ENCODE results near the gene HLA-DPB1. TPM values are rescaled to one million over a fixed set of nuclear protein-coding genes. Genes with fewer than 3 reads are reported as not detected.

Gene HLA-DPB1
- total and polyA plus RNA-seq, 9 of the 15 experiments (the other 6 are each of a cell fraction or from before 2014, with no cell fraction given): 0.07 to 1.2 (median 0.51) TPM

GRCh38 chr6:33124947-33125346 is 49.2 kb downstream of the HLA-DPB1 start:
- BruUV-seq (replicated peaks): no TSS peak
- TF ChIP-seq RBBP5 (IDR thresholded peaks at IDR 0.05; ENCODE audit: borderline replicate concordance, insufficient read depth, low read length, poor library complexity, severe bottlenecking): no peak
- TF ChIP-seq CHD7 (IDR thresholded peaks at IDR 0.05; ENCODE audit: low read depth, low read length): no peak
- TF ChIP-seq POLR2AphosphoS2 (IDR thresholded peaks at IDR 0.05; ENCODE audit: low read length): no peak
- TF ChIP-seq ELF4 (CRISPR knock-in tag; IDR thresholded peaks at IDR 0.05): no peak
- TF ChIP-seq SRSF9 (IDR thresholded peaks at IDR 0.05; ENCODE audit: borderline replicate concordance, low read depth, low read length): no peak
- TF ChIP-seq ZNF184 (CRISPR knock-in tag; IDR thresholded peaks at IDR 0.05): no peak
- TF ChIP-seq POLR2G (IDR thresholded peaks at IDR 0.05; ENCODE audit: low read depth, low read length): no peak
- no peak for TF ChIP-seq NFE2L1 (tag; IDR thresholded peaks at IDR 0.05; ENCODE audit: borderline replicate concordance, low read depth)
- no peak for TF ChIP-seq ZNF830 (CRISPR knock-in tag; IDR thresholded peaks at IDR 0.05)
- TF ChIP-seq MAZ (CRISPR knock-in tag; conservative IDR thresholded peaks at IDR 0.05 in 1 of 2, IDR thresholded peaks at IDR 0.05 in 1 of 2): no peak
- H4K20me1 ChIP-seq (replicated peaks; ENCODE audit: control insufficient read depth, insufficient read depth, low read length): no peaks in the 10 kb centered on the region
- H2AFZ ChIP-seq (ENCODE audit: low read depth, low read length): no peak overlapping the region
- no peak overlapping the region for H3K4me3 ChIP-seq
- no peaks in the 10 kb centered on the region for H3K9me1 ChIP-seq (ENCODE audit: control insufficient read depth, insufficient read depth, low read length)
- no peaks in the 10 kb centered on the region for H3K36me3 ChIP-seq (ENCODE audit: control insufficient read depth, insufficient read depth, low read length)
- DNase-seq (ENCODE audit: extremely low read depth in 1 of 4, low spot score in 3 of 4): no peak
- intact Hi-C loops (cut with micrococcal nuclease) (loop anchor here (10.0 kb wide), 1 partner anchor 300 kb away; the partner anchor contains the start of gene SYNGAP1), in situ Hi-C loops (cut with MboI) (no loop called here)
- H3K27me3 ChIP-seq (ENCODE audit: control insufficient read depth in 2 of 2, insufficient read depth in 2 of 2, low read length in 2 of 2): peaks cover 5 to 22% of the 10 kb centered on the region in 2 experiments; a peak in 4 of 5 replicates
- POLR2A ChIA-PET: interaction anchor here (0.7 to 2.5 kb wide), 3 partner anchors 12 to 153 kb away, joined by 3 to 12 read pairs (median 9); no protein-coding TSS in a partner anchor
- no peak for ATAC-seq
- no peak for FAIRE-seq
- H3K4me1 ChIP-seq (replicated peaks in 1 of 2; ENCODE audit: control insufficient read depth in 2 of 2, insufficient read depth in 2 of 2, low read length in 2 of 2): no peaks in the 10 kb centered on the region
- H3K9ac ChIP-seq (ENCODE audit: insufficient read depth in 1 of 2, low read depth in 2 of 2, low read length in 2 of 2): no peak overlapping the region
- CTCF ChIA-PET (ENCODE audit: low intra/inter-chr PET ratio): interaction anchor here (0.5 to 3.3 kb wide), 3 partner anchors 23 to 316 kb away, joined by 3 to 26 read pairs (median 3); no protein-coding TSS in a partner anchor
- H3K9me3 ChIP-seq (replicated peaks; ENCODE audit: control insufficient read depth, insufficient read depth, low read depth, low read length): 0 out of 2 replicates have a peak, but pooled peaks cover 5% of the 10 kb centered on the region
- H3K79me2 ChIP-seq (ENCODE audit: control insufficient read depth, insufficient read depth, low read length): no peaks in the 10 kb centered on the region
- H3K4me2 ChIP-seq (ENCODE audit: insufficient read depth, low read length): no peak overlapping the region
- 16% methylated on average over 4 of the region's 4 CpGs for WGBS (ENCODE audit: insufficient coverage, low coverage, missing lambda C conversion rate)
- H3K27ac ChIP-seq (ENCODE audit: extremely low read depth, low read depth, low read length): no peak overlapping the region

All from K562 (cell line).